ENCODE results near the gene BLOC1S5. TPM values are rescaled to one million over a fixed set of nuclear protein-coding genes. Genes with fewer than 3 reads are reported as not detected.

BLOC1S5 gene
- total RNA-seq, 1 donor from 2014 or later = 9.7 TPM

GRCh38 chr6:8090650-8091049 lies 26.5 kb upstream of the BLOC1S5 start:
- DNase-seq (ENCODE audit: low read depth) (no peak), FAIRE-seq (no peak)
- no peaks in the 10 kb centered on the region for H3K27me3 ChIP-seq (ENCODE audit: control insufficient read depth, insufficient read depth, low read length)
- TF ChIP-seq, protein P1, sequence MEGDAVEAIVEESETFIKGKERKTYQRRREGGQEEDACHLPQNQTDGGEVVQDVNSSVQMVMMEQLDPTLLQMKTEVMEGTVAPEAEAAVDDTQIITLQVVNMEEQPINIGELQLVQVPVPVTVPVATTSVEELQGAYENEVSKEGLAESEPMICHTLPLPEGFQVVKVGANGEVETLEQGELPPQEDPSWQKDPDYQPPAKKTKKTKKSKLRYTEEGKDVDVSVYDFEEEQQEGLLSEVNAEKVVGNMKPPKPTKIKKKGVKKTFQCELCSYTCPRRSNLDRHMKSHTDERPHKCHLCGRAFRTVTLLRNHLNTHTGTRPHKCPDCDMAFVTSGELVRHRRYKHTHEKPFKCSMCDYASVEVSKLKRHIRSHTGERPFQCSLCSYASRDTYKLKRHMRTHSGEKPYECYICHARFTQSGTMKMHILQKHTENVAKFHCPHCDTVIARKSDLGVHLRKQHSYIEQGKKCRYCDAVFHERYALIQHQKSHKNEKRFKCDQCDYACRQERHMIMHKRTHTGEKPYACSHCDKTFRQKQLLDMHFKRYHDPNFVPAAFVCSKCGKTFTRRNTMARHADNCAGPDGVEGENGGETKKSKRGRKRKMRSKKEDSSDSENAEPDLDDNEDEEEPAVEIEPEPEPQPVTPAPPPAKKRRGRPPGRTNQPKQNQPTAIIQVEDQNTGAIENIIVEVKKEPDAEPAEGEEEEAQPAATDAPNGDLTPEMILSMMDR (IDR thresholded peaks at IDR 0.05; ENCODE audit: insufficient read depth, low read length, severe bottlenecking) = no peak
- no peak overlapping the region for H3K4me3 ChIP-seq (ENCODE audit: low read depth, low read length)
- H3K36me3 ChIP-seq (ENCODE audit: control insufficient read depth, insufficient read depth, low read length) = peaks cover 5% of the 10 kb centered on the region

- DNase-seq (ENCODE audit: low read depth) = no peak
- TF ChIP-seq, protein P1 (IDR thresholded peaks at IDR 0.05; ENCODE audit: insufficient read depth, low read length, severe bottlenecking) = no peak
- no peak overlapping the region for H3K4me3 ChIP-seq (ENCODE audit: low read depth, low read length)
- H3K36me3 ChIP-seq (ENCODE audit: control insufficient read depth, insufficient read depth, low read length) = peaks cover 2% of the 10 kb centered on the region
- H3K27me3 ChIP-seq (ENCODE audit: control insufficient read depth, insufficient read depth, low read length) = no peaks in the 10 kb centered on the region
- no peak for FAIRE-seq
These were observed 24.7 kb upstream of the BLOC1S5 start for GRCh38 chr6:8088886-8089285.

GRCh38 chr6:8087870-8088754 lies 23.9 kb upstream of the BLOC1S5 start:
- peaks cover 2% of the 10 kb centered on the region for H3K36me3 ChIP-seq (ENCODE audit: control insufficient read depth, insufficient read depth, low read length)

GRCh38 chr6:8086755-8087306 lies 22.6 kb upstream of the BLOC1S5 start:
- no peak for FAIRE-seq
- H3K36me3 ChIP-seq (ENCODE audit: control insufficient read depth, insufficient read depth, low read length) = peaks cover 2% of the 10 kb centered on the region
- H3K27me3 ChIP-seq (ENCODE audit: control insufficient read depth, insufficient read depth, low read length) = no peaks in the 10 kb centered on the region
- H3K4me3 ChIP-seq (ENCODE audit: low read depth, low read length) = no peak overlapping the region
- TF ChIP-seq, protein P1 (IDR thresholded peaks at IDR 0.05; ENCODE audit: insufficient read depth, low read length, severe bottlenecking) = no peak
- no peak for DNase-seq (ENCODE audit: low read depth)

More at GRCh38 chr6:8087870-8088754, 23.9 kb upstream of the BLOC1S5 start:
- Histone ChIP-seq H3K27me3 (ENCODE audit: control insufficient read depth, insufficient read depth, low read length) (no peaks in the 10 kb centered on the region), H3K4me3 (ENCODE audit: low read depth, low read length) (no peak overlapping the region)
- no peak for DNase-seq (ENCODE audit: low read depth)
- TF ChIP-seq, protein P1 (IDR thresholded peaks at IDR 0.05; ENCODE audit: insufficient read depth, low read length, severe bottlenecking) = no peak
- no peak for FAIRE-seq

- Histone ChIP-seq H3K27me3 (ENCODE audit: control insufficient read depth, insufficient read depth, low read length) (no peaks in the 10 kb centered on the region), H3K4me3 (ENCODE audit: low read depth, low read length) (no peak overlapping the region), H3K36me3 (ENCODE audit: control insufficient read depth, insufficient read depth, low read length) (peaks cover 2% of the 10 kb centered on the region)
- FAIRE-seq = no peak
- TF ChIP-seq, protein P1 (IDR thresholded peaks at IDR 0.05; ENCODE audit: insufficient read depth, low read length, severe bottlenecking) = no peak
- peak; percentile 94 for DNase-seq (ENCODE audit: low read depth)
These were observed 20.9 kb upstream of the BLOC1S5 start for GRCh38 chr6:8085053-8085511.

Data from bronchial epithelial cell (primary cell).